Lower lobe of right lung (tissue), 2 donors: ENCODE measurements around the gene FIGNL1. TPM values are rescaled to one million over a fixed set of nuclear protein-coding genes. Genes with fewer than 3 reads are reported as not detected.
A peak's percentile ranks its signal among the peaks of the same experiment; 100 is the strongest.

ENCODE experiments used
- ATAC-seq, 2 donors: fragments of 200-7000 bp; cut with Tn5 transposase; one replicate each; pipeline ENCODE4 v1.9.1; 2020 to 2022; ENCODE audit warnings: mild to moderate bottlenecking in 2 of 2, moderate library complexity in 2 of 2
- DNase-seq: peaks from one replicate; pipeline ENCODE4 v3.0.0-alpha.2; 2020
- H3K27ac ChIP-seq: fragments of 200-600 bp; one replicate; pipeline ENCODE4 v1.8.0; 2022
- H3K27me3 ChIP-seq: fragments of 200-600 bp; one replicate; pipeline ENCODE4 v1.8.0; 2022; ENCODE audit warnings: low read depth
- H3K36me3 ChIP-seq: fragments of 200-600 bp; one replicate; pipeline ENCODE4 v1.8.0; 2022; ENCODE audit warnings: mild to moderate bottlenecking
- H3K4me1 ChIP-seq: fragments of 200-600 bp; one replicate; pipeline ENCODE4 v1.8.0; 2022
- H3K4me3 ChIP-seq: fragments of 200-600 bp; one replicate; pipeline ENCODE4 v1.8.0; 2022; ENCODE audit warnings: mild to moderate bottlenecking
- H3K9me3 ChIP-seq: fragments of 200-600 bp; one replicate; pipeline ENCODE4 v1.8.0; 2022
- CTCF ChIP-seq: fragments of 200-600 bp; IDR thresholded peaks from one replicate; pipeline ENCODE4 v1.8.0; 2022; ENCODE audit warnings: antibody characterized with exemption, mild to moderate bottlenecking
- intact Hi-C: fragments of 100-400 bp; cut with DNase I; formaldehyde crosslinking; loops from one replicate; pipeline ENCODE4 v1.11.0; 2022
- total RNA-seq: library from RNA; stranded (reverse); fragmentation: NEBNext Ultra II Directional; extraction: Animal tissue kit (Norgen Biotek cat#: 25700); gene quantifications from one replicate; pipeline ENCODE4 v1.2.1, GENCODE V29; 2021
- donor health status: DM: no; HTN: yes; CAD: no; lungs with severe emphysema.

FIGNL1 gene
- total RNA-seq, 1 donor from 2014 or later: 5.0 TPM

GRCh38 chr7:50412973-50413372 lies 37.2 kb downstream of the FIGNL1 start:
- intact Hi-C loops: no loop called here
- H3K27ac ChIP-seq: no peak overlapping the region

GRCh38 chr7:50411332-50411731 lies 38.8 kb downstream of the FIGNL1 start:
- no peaks in the 10 kb centered on the region for H3K4me1 ChIP-seq
- H3K36me3 ChIP-seq: no peaks in the 10 kb centered on the region
- intact Hi-C loops: no loop called here
- DNase-seq (no peak), ATAC-seq (no peak)
- no peak overlapping the region for H3K27ac ChIP-seq
- H3K27me3 ChIP-seq: no peaks in the 10 kb centered on the region
- no peak for TF ChIP-seq CTCF
- H3K9me3 ChIP-seq: no peaks in the 10 kb centered on the region
- no peak overlapping the region for H3K4me3 ChIP-seq

More at GRCh38 chr7:50412973-50413372, 37.2 kb downstream of the FIGNL1 start:
- no peak for TF ChIP-seq CTCF
- H3K27me3 ChIP-seq: no peaks in the 10 kb centered on the region
- H3K4me3 ChIP-seq: no peak overlapping the region
- no peaks in the 10 kb centered on the region for H3K9me3 ChIP-seq
- no peaks in the 10 kb centered on the region for H3K36me3 ChIP-seq
- ATAC-seq (no peak), DNase-seq (no peak)
- peaks cover 6% of the 10 kb centered on the region for H3K4me1 ChIP-seq

GRCh38 chr7:50409856-50410745 lies 40.0 kb downstream of the FIGNL1 start:
- H3K27me3 ChIP-seq: no peaks in the 10 kb centered on the region
- intact Hi-C loops: no loop called here
- H3K27ac ChIP-seq: no peak overlapping the region
- DNase-seq (no peak), ATAC-seq (peak; percentile 26 to 40)
- no peak overlapping the region for H3K4me3 ChIP-seq
- H3K4me1 ChIP-seq: no peaks in the 10 kb centered on the region
- no peaks in the 10 kb centered on the region for H3K36me3 ChIP-seq
- no peak for TF ChIP-seq CTCF
- no peaks in the 10 kb centered on the region for H3K9me3 ChIP-seq

GRCh38 chr7:50406935-50407334 lies 43.2 kb downstream of the FIGNL1 start:
- no peak overlapping the region for H3K27ac ChIP-seq
- H3K9me3 ChIP-seq: no peaks in the 10 kb centered on the region
- no peak for DNase-seq
- no peaks in the 10 kb centered on the region for H3K36me3 ChIP-seq
- no peak for ATAC-seq
- no peaks in the 10 kb centered on the region for H3K4me1 ChIP-seq
- TF ChIP-seq CTCF: no peak
- no peaks in the 10 kb centered on the region for H3K27me3 ChIP-seq
- H3K4me3 ChIP-seq: no peak overlapping the region
- intact Hi-C loops: no loop called here

DNA sequence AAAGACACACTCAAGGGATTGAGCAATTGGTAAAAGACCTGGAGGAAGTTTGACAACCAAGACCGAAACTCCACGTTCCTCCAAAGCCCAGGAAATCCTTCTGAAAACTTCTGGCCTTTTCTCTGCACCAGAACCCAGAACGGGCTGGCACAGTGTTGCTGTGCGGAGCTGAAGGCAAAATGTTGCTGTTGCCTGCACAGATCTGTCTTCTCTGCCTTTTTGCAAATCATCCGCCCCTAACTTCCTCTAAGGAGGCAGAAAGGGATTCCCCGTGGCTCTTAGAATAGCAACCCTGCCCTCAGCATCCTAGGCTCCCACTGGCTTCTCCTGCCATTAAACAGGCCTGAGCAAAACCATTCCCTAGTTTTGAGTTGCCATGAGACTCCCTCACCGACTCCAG lies 44.9 kb downstream of the FIGNL1 start:
- Histone ChIP-seq H3K27me3 (peaks cover 14% of the 10 kb centered on the region), H3K36me3 (peaks cover 8% of the 10 kb centered on the region), H3K4me1 (no peaks in the 10 kb centered on the region), H3K9me3 (no peaks in the 10 kb centered on the region), H3K27ac (no peak overlapping the region), H3K4me3 (no peak overlapping the region)
- DNase-seq (no peak), ATAC-seq (no peak)
- intact Hi-C loops: no loop called here
- no peak for TF ChIP-seq CTCF
